Measurements from ENCODE around the gene MRPS7.
"Not testable (repeated sequence)": the region's sequence is repeated elsewhere in the genome, so short reads cannot be mapped to it uniquely, and the experiment has no call there.

MRPS7 gene

GRCh38 chr17:75244133-75244866, 17.4 kb upstream of the MRPS7 start:
- no peak for DNase-seq (ENCODE audit: low read depth in 2 of 2)

- DNase-seq (ENCODE audit: low read depth in 2 of 2): no peak
Measured at GRCh38 chr17:75245011-75245410, 16.7 kb upstream of the MRPS7 start.

GRCh38 chr17:75246404-75246803, 15.3 kb upstream of the MRPS7 start:
- no peak for DNase-seq (ENCODE audit: low read depth in 2 of 2)

GRCh38 chr17:75249564-75249963, 12.1 kb upstream of the MRPS7 start:
- no peak for DNase-seq (ENCODE audit: low read depth in 2 of 2)

- peak; percentile 73 to 78 for DNase-seq (ENCODE audit: low read depth in 2 of 2)
Measured at GRCh38 chr17:75250009-75250471, 11.6 kb upstream of the MRPS7 start.

- DNase-seq (ENCODE audit: low read depth in 2 of 2): no peak
Measured at GRCh38 chr17:75252039-75252816, 9.5 kb upstream of the MRPS7 start.

- DNase-seq (ENCODE audit: low read depth in 2 of 2): not testable (repeated sequence)
Measured at GRCh38 chr17:75255954-75256698, 5.6 kb upstream of the MRPS7 start.

GRCh38 chr17:75257228-75257627, 4.5 kb upstream of the MRPS7 start:
- not testable (repeated sequence) for DNase-seq (ENCODE audit: low read depth in 2 of 2)

GRCh38 chr17:75260641-75261335, 891 bp upstream of the MRPS7 start:
- no peak for DNase-seq (ENCODE audit: low read depth in 2 of 2)

GRCh38 chr17:75262112-75262606, 480 bp downstream of the MRPS7 start:
- DNase-seq (ENCODE audit: low read depth in 2 of 2): no peak

- no peak for DNase-seq (ENCODE audit: low read depth in 2 of 2)
Measured at GRCh38 chr17:75263055-75263454, 1.4 kb downstream of the MRPS7 start.

- no peak for DNase-seq (ENCODE audit: low read depth in 2 of 2)
Measured at GRCh38 chr17:75265614-75266315, 4.1 kb downstream of the MRPS7 start.

GRCh38 chr17:75266316-75267152, 4.9 kb downstream of the MRPS7 start:
- DNase-seq (ENCODE audit: low read depth in 2 of 2): no peak

- DNase-seq (ENCODE audit: low read depth in 2 of 2): no peak
Measured at GRCh38 chr17:75267153-75267410, 5.4 kb downstream of the MRPS7 start.

GRCh38 chr17:75267411-75268232, 5.9 kb downstream of the MRPS7 start:
- DNase-seq (ENCODE audit: low read depth in 2 of 2): no peak

GRCh38 chr17:75269844-75270217, 8.2 kb downstream of the MRPS7 start:
- no peak for DNase-seq (ENCODE audit: low read depth in 2 of 2)

- DNase-seq (ENCODE audit: low read depth in 2 of 2): peak; percentile 34 to 43
Measured at GRCh38 chr17:75270218-75270965, 8.7 kb downstream of the MRPS7 start.

GRCh38 chr17:75270966-75271232, 9.2 kb downstream of the MRPS7 start, which contains the start of gene MIF4GD:
TSS of gene MIF4GD (minus strand) at chr17:75271231. CDS start at chr17:75270195, 1,036 bp downstream.
- no peak for DNase-seq (ENCODE audit: low read depth in 2 of 2)

All from activated CD4-positive, alpha-beta T cell treated with anti-CD3 and anti-CD28 coated beads for 24 hours (primary cell).